Esophagus muscularis mucosa (tissue), 4 donors: ENCODE measurements around the gene TUBB3.

Source experiments
- EP300 ChIP-seq: sonication (generic); formaldehyde crosslinking; IDR thresholded peaks from one replicate; pipeline ENCODE4 v1.6.1; 2017; ENCODE audit warnings: antibody characterized with exemption
- POLR2A ChIP-seq: fragments of 450-650 bp; IDR thresholded peaks from one replicate; pipeline ENCODE4 v1.6.1; 2017; ENCODE audit warnings: antibody characterized with exemption, moderate library complexity, mild to moderate bottlenecking, low read depth
- POLR2AphosphoS5 ChIP-seq, 2 donors: sonication (generic); formaldehyde crosslinking; IDR thresholded peaks; one replicate each; pipeline ENCODE4 v1.6.1; 2017; ENCODE audit warnings: antibody characterized with exemption in 2 of 2
- TF ChIP-seq, protein P1 (sequence below), 3 experiments: fragments of 200-600 bp in 2 of 3; fragments of 450-650 bp in 1 of 3; sonication (generic) in 2 of 3; IDR thresholded peaks; one replicate each; pipeline ENCODE4 v1.5.1; 2017 to 2019; ENCODE audit warnings: antibody characterized with exemption in 3 of 3, mild to moderate bottlenecking in 2 of 3, moderate library complexity in 1 of 3

DNA sequence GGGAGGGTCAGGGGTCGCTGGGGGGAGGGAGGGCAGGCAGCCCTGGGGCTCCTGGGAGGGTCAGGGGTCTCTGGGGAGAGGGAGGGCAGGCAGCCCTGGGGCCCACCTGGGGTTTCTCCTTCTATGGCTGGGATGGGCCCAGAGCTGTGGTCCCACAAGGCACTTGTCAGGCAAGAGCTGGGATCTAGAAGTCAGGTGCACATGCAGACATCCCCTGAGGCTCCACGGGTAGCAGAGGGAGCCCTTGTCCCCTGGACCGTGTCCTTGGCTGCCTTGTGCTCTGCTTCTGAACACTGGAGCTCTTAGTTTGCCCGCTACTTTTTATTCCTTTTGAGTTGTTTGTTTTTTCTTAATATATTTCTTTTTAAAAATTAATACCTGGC is 1.8 kb downstream of the TUBB3 start:
- TF ChIP-seq, protein P1, sequence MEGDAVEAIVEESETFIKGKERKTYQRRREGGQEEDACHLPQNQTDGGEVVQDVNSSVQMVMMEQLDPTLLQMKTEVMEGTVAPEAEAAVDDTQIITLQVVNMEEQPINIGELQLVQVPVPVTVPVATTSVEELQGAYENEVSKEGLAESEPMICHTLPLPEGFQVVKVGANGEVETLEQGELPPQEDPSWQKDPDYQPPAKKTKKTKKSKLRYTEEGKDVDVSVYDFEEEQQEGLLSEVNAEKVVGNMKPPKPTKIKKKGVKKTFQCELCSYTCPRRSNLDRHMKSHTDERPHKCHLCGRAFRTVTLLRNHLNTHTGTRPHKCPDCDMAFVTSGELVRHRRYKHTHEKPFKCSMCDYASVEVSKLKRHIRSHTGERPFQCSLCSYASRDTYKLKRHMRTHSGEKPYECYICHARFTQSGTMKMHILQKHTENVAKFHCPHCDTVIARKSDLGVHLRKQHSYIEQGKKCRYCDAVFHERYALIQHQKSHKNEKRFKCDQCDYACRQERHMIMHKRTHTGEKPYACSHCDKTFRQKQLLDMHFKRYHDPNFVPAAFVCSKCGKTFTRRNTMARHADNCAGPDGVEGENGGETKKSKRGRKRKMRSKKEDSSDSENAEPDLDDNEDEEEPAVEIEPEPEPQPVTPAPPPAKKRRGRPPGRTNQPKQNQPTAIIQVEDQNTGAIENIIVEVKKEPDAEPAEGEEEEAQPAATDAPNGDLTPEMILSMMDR (IDR thresholded peaks at IDR 0.05): no peak
- TF ChIP-seq POLR2A (no peak), EP300 (no peak), POLR2AphosphoS5 (IDR thresholded peaks at IDR 0.05) (no peak)
